Common myeloid progenitor, CD34-positive (primary cell): ENCODE results near the gene TMEM190.
A peak's percentile ranks its signal among the peaks of the same experiment; 100 is the strongest.
"Not testable (repeated sequence)": the region's sequence is repeated elsewhere in the genome, so short reads cannot be mapped to it uniquely, and the experiment has no call there.

ENCODE experiments used
- CTCF ChIA-PET: fragments of 350-600 bp; sonication (Branson Sonifier 250); formaldehyde crosslinking; loops from one replicate; lab custom pipeline; 2021; ENCODE audit warnings: antibody characterized with exemption; lab: Charles Lee
- POLR2A ChIA-PET: fragments of 350-600 bp; sonication (Branson Sonifier 250); formaldehyde crosslinking; loops from one replicate; lab custom pipeline; 2021; ENCODE audit warnings: antibody characterized with exemption; lab: Charles Lee
- DNase-seq, 3 donors: peaks; one replicate each; pipeline versions ENCODE4 v3.0.0 to v3.0.0-alpha.2; 2013
- H3K27ac ChIP-seq, 2 experiments: 1 replicate in 1 of 2; 2 replicates in 1 of 2; pipeline ENCODE4 v1.7.0; 2013; ENCODE audit warnings: inconsistent platforms in 2 of 2, low read length in 2 of 2, mild to moderate bottlenecking in 2 of 2, low read depth in 1 of 2, moderate library complexity in 1 of 2; ENCODE audit not compliant: severe bottlenecking in 2 of 2, insufficient read depth in 1 of 2, poor library complexity in 1 of 2
- H3K27me3 ChIP-seq, 5 experiments: replicated peaks in 2 of 5; 1 replicate in 3 of 5; 2 replicates in 2 of 5; pipeline versions ENCODE4 v1.6.1 to v1.7.0; 2013; ENCODE audit warnings: low read length in 4 of 5, mild to moderate bottlenecking in 2 of 5, moderate library complexity in 2 of 5, inconsistent platforms in 1 of 5; ENCODE audit not compliant: insufficient read depth in 5 of 5, control insufficient read depth in 4 of 5
- H3K36me3 ChIP-seq, 4 experiments: 1 replicate in 2 of 4; 2 replicates in 2 of 4; pipeline versions ENCODE4 v1.6.1 to v1.7.0; 2013; ENCODE audit warnings: low read length in 3 of 4, control low read depth in 1 of 4, mild to moderate bottlenecking in 1 of 4; ENCODE audit not compliant: control insufficient read depth in 4 of 4, insufficient read depth in 4 of 4
- H3K4me1 ChIP-seq, 4 experiments: 1 replicate in 3 of 4; 2 replicates in 1 of 4; pipeline versions ENCODE4 v1.6.1 to v1.7.1; 2013; ENCODE audit warnings: low read length in 3 of 4, mild to moderate bottlenecking in 3 of 4, control low read depth in 1 of 4, inconsistent platforms in 1 of 4, moderate library complexity in 1 of 4; ENCODE audit not compliant: control insufficient read depth in 4 of 4, insufficient read depth in 4 of 4; ENCODE audit errors: control extremely low read depth in 1 of 4
- H3K4me3 ChIP-seq, 7 experiments: 1 replicate in 4 of 7; 2 replicates in 3 of 7; pipeline versions ENCODE4 v1.5.1 to v1.7.0; 2013; ENCODE audit warnings: mild to moderate bottlenecking in 7 of 7, low read length in 6 of 7, moderate library complexity in 6 of 7, inconsistent platforms in 2 of 7, low read depth in 2 of 7, control low read depth in 1 of 7; ENCODE audit not compliant: insufficient read depth in 4 of 7, control insufficient read depth in 1 of 7; ENCODE audit errors: extremely low read depth in 1 of 7
- H3K9me3 ChIP-seq, 5 experiments: 1 replicate in 4 of 5; 2 replicates in 1 of 5; pipeline versions ENCODE4 v1.6.1 to v1.7.1; 2013; ENCODE audit warnings: low read length in 4 of 5, mild to moderate bottlenecking in 2 of 5, inconsistent platforms in 1 of 5, low read depth in 1 of 5, moderate library complexity in 1 of 5; ENCODE audit not compliant: control insufficient read depth in 4 of 5, insufficient read depth in 2 of 5; ENCODE audit errors: control extremely low read depth in 1 of 5
- WGBS: methylation state at CpG from one replicate; pipeline ENCODE4 v1.1.5; 2013; ENCODE audit not compliant: insufficient coverage; 5-methylcytosine and 5-hydroxymethylcytosine counted together

Gene TMEM190

DNA sequence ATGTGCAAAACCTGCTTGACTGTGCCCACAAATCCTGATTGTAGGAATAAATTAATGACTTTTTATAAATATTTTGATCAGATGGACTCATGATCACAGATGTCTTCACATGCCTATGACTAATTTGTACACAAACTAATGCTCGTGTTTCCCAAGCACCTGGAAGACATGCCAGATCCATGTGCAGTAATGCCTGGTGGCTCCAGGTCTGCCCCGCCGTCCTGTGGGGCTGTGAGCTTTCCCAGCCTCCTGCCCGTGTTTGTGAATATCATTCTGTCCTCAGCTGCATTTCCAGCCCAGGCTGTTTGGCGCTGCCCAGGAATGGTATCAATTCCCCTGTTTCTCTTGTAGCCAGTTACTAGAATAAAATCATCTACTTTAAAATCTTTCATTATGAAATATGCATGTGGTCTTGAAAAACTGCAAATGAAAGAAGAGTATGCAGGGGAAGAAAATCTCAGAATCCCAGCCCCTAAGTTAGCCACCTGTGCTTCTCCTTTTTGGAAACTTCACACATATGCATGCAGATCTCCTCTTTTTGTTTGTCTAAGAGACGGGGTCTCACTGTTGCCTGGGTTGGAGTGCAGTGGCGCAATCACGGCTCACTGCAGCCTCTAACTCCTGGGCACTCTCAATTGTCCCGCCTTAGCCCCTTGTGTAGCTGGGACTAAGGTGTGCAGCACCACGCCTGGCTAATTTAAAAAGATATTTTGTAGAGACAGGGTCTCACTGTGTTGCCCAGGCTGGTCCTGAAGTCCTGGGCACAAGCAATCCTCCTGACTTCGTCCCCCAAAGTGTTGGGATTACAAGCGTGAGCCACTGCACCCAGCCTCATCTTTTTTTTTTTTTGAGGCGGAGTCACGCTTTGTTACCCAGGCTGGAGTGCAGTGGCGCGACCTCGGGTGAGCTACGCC is 15.3 kb downstream of the TMEM190 start:
- no peaks in the 10 kb centered on the region for H3K9me3 ChIP-seq
- 97% methylated on average over 9 of the region's 18 CpGs for WGBS
- H3K4me3 ChIP-seq: no peak overlapping the region
- peaks cover 11 to 52% (median 42%) of the 10 kb centered on the region in 4 experiments for H3K36me3 ChIP-seq
- ChIA-PET POLR2A (interaction anchor here (2.1 to 3.1 kb wide), 2 partner anchors 7 to 15 kb away, joined by 4 to 14 read pairs; partner anchors contain the start of gene UBE2S), CTCF (interaction anchor here (5.3 kb wide), 1 partner anchor 27 kb away, joined by 21 read pairs; no protein-coding TSS in a partner anchor)
- no peak for DNase-seq
- no peak overlapping the region for H3K27ac ChIP-seq
- H3K27me3 ChIP-seq: no peaks in the 10 kb centered on the region
- H3K4me1 ChIP-seq: peaks cover 0 to 31% (median 21%) of the 10 kb centered on the region in 4 experiments

DNA sequence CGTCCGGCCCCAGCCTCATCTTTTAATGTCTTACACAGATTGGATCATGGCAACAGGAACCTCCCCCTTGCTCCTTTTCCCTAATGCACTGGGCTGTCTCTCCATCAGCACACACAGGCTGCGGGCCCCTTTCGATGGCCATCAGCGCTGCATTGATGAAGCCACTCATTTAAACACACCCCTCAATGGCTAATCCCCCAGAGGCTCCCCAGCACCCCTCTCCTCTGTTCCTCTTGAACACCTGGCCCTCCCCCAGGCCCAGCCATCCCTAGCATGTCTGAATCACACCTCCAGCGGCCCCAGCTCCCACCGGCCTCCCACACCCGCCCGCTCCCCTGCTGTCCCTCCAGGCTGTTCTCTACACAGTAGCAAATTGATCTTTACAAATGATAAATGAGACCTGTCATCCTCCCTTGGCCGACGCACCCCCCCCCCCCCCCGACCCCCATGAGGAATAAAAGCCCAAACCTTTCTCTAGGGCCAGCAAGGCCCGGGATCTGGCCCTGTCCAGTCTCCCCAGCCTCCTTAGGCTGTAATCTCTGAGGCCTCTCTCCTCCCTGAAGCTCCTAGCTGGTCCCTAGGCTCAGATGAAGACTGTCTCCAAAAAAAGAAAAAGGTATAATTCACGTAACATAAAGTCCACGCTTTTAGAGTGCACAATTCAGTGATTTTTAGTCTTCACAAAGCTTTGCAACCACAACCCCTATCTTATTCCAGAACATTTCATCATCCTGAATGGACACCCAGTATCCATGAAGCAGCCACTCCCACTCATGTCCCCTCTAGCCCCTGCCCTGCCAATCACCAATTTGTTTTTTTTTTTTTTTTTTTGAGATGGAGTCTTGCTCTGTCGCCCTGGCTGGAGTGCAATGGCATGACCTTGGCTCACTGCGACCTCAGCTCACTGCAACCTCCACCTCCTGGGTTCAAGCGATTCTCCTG is 16.5 kb downstream of the TMEM190 start:
- Histone ChIP-seq H3K27me3 (no peaks in the 10 kb centered on the region), H3K4me1 (peaks cover 0 to 20% (median 10%) of the 10 kb centered on the region in 4 experiments), H3K9me3 (no peaks in the 10 kb centered on the region), H3K27ac (no peak overlapping the region), H3K36me3 (peaks cover 9 to 40% (median 31%) of the 10 kb centered on the region in 4 experiments), H3K4me3 (no peak overlapping the region)
- POLR2A ChIA-PET: interaction anchor here (0.6 kb wide), 1 partner anchor 56 kb away, joined by 3 read pairs; no protein-coding TSS in a partner anchor
- 96% methylated on average over 10 of the region's 18 CpGs for WGBS
- no peak for DNase-seq
- CTCF ChIA-PET: interaction anchor here (1.2 to 5.3 kb wide), 2 partner anchors 10 to 25 kb away, joined by 3 to 21 read pairs; no protein-coding TSS in a partner anchor

DNA sequence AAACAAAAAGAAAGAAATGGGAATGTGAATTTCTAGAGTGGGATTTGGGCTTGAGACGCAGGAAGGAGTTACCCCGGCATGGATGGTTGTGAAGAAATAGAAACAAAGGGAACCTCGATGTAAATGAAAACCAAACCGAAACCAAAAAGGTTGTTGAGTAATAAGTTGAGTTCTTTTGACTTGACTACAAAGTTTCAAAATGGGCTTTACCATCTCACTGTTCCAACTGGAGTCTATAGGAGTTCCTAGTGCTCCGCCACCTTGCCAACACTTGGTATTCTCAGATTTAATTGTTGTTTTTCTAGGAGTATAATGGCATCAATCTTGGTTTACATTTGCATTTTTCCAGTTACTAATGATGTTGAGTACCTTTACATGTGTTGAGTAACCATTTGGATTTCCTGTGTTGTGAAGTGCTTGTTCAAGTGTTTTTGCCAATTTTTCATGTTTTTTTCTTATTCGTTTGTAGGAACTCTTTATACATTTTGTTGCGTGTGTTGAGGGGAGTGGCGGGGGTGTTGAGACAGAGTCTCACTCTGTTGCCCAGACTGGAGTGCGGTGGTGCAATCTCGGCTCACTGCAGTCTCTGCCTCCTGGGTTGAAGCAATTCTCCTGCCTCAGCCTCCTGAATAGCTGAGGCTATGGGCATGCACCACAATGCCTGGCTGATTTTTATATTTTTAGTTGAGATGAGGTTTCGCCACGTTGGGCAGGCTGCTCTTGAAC is 21.7 kb downstream of the TMEM190 start:
- peaks cover 12 to 32% (median 26%) of the 10 kb centered on the region in 4 experiments for H3K36me3 ChIP-seq
- no peaks in the 10 kb centered on the region for H3K9me3 ChIP-seq
- H3K4me1 ChIP-seq: no peaks in the 10 kb centered on the region
- no peak for DNase-seq
- H3K27ac ChIP-seq: no peak overlapping the region
- H3K27me3 ChIP-seq: no peaks in the 10 kb centered on the region
- H3K4me3 ChIP-seq: peak overlapping the region in 1 of 7 experiments; percentile 31
- 97% methylated on average over 9 of the region's 12 CpGs for WGBS
- CTCF ChIA-PET: interaction anchor here (0.8 to 5.0 kb wide), 2 partner anchors 11 to 20 kb away, joined by 3 to 25 read pairs; partner anchors contain the start of gene RPL28
- POLR2A ChIA-PET: interaction anchor here (1.0 to 1.8 kb wide), 3 partner anchors 8 to 11 kb away, joined by 3 to 4 read pairs (median 3); no protein-coding TSS in a partner anchor

DNA sequence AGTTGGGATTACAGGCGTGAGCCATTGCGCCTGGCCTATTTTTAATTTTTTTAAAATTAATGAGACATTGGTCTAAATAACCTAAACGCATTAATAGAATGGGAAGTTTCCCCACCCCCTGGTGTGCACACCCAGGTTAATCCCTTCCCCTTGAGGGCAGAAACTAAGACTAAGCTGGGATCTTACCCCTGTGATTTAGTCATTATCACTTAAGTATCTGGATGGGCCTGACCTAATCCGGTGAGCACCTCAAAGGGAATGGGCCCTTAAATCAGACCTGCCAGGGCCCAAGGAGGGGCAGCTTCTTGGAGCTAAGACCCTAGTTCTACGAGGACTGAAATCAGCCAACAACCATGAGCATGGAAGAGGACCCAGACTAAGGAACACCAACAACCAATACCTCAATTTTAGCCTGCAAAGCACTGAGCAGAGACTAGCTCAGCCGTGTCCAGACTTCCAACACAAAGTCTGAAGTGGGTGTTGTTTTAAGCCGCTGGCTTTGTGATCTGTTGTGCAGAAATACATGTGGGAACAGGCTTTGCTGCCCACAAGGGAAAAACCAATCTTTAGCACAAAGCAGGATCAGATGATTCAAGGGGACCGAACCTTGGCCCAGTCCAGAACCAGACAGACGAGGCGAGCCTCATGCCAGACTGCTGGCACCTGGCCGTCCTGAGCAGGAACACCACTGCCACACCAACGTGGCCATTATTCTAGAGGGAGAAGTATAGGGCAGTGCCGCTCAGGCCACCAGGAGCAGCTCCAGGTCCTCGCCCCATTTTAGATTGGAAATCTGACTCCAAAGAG is 23.9 kb downstream of the TMEM190 start:
- H3K27ac ChIP-seq: no peak overlapping the region
- peaks cover 0 to 3% (median under 1%) of the 10 kb centered on the region in 4 experiments for H3K4me1 ChIP-seq
- H3K4me3 ChIP-seq: no peak overlapping the region
- peaks cover 14 to 46% (median 37%) of the 10 kb centered on the region in 4 experiments for H3K36me3 ChIP-seq
- 93% methylated on average over 7 of the region's 14 CpGs for WGBS
- POLR2A ChIA-PET: interaction anchor here (0.7 kb wide), 1 partner anchor 12 kb away, joined by 3 read pairs; no protein-coding TSS in a partner anchor
- H3K9me3 ChIP-seq: no peaks in the 10 kb centered on the region
- DNase-seq: no peak
- H3K27me3 ChIP-seq: no peaks in the 10 kb centered on the region
- CTCF ChIA-PET: interaction anchor here (1.5 to 5.0 kb wide), 2 partner anchors 13 to 18 kb away, joined by 4 to 25 read pairs; partner anchors contain the start of gene RPL28

DNA sequence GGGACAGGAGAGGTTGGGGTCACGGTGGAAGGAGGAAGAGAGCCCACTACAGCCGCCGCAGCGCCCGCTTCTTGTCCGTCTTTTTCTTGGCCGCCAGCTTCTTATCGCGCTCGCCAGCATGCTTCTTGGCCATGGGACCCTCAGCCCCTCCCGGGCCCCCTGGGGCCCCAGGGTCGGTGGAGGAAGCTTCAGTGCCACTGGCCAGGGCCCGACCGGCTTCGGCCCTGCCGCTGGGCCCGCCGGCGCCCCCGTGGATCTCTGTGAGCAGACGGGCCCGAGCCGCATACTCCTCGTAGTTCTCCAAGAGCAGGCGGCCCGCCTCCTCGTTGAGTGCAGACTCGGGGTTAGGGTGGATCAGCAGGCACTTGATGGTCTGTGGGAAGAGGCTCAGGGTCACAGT is 24.8 kb downstream of the TMEM190 start:
- peaks cover 14 to 55% (median 44%) of the 10 kb centered on the region in 4 experiments for H3K36me3 ChIP-seq
- no CpG with 5 or more reads among the region's 28 CpGs for WGBS
- H3K27ac ChIP-seq, H3K4me3 ChIP-seq, H3K27me3 ChIP-seq, DNase-seq, POLR2A ChIA-PET, H3K9me3 ChIP-seq: not testable (repeated sequence)
- CTCF ChIA-PET: interaction anchor here (5.0 kb wide), 1 partner anchor 14 kb away, joined by 25 read pairs; the partner anchor contains the start of gene RPL28
- peaks cover under 1 to 12% (median 10%) of the 10 kb centered on the region in 4 experiments for H3K4me1 ChIP-seq
